Muscle layer of duodenum (tissue), 2 donors: ENCODE measurements around the gene CBX6.

ENCODE experiments used
- H3K27ac ChIP-seq: one replicate; pipeline ENCODE4 v1.7.0; 2013; ENCODE audit warnings: mild to moderate bottlenecking, low read length
- H3K27me3 ChIP-seq: one replicate; pipeline ENCODE4 v1.7.0; 2013; ENCODE audit warnings: low read depth, mild to moderate bottlenecking, control low read depth, low read length
- H3K36me3 ChIP-seq, 2 donors: one replicate each; pipeline ENCODE4 v1.7.0; 2013; ENCODE audit warnings: low read length in 2 of 2, control low read depth in 1 of 2, mild to moderate bottlenecking in 1 of 2; ENCODE audit not compliant: insufficient read depth in 2 of 2, control insufficient read depth in 1 of 2
- H3K4me1 ChIP-seq, 2 donors: one replicate each; pipeline ENCODE4 v1.7.0; 2013; ENCODE audit warnings: low read length in 2 of 2, mild to moderate bottlenecking in 2 of 2, control low read depth in 1 of 2, moderate library complexity in 1 of 2; ENCODE audit not compliant: insufficient read depth in 2 of 2, control insufficient read depth in 1 of 2
- H3K4me3 ChIP-seq, 2 donors: one replicate each; pipeline ENCODE4 v1.7.0; 2013; ENCODE audit warnings: low read length in 2 of 2, low read depth in 1 of 2, mild to moderate bottlenecking in 1 of 2
- H3K9me3 ChIP-seq, 2 donors: one replicate each; pipeline ENCODE4 v1.7.0; 2013; ENCODE audit warnings: low read length in 2 of 2, control low read depth in 1 of 2, mild to moderate bottlenecking in 1 of 2; ENCODE audit not compliant: control insufficient read depth in 1 of 2
- donor health status: healthy.

CBX6 gene

DNA sequence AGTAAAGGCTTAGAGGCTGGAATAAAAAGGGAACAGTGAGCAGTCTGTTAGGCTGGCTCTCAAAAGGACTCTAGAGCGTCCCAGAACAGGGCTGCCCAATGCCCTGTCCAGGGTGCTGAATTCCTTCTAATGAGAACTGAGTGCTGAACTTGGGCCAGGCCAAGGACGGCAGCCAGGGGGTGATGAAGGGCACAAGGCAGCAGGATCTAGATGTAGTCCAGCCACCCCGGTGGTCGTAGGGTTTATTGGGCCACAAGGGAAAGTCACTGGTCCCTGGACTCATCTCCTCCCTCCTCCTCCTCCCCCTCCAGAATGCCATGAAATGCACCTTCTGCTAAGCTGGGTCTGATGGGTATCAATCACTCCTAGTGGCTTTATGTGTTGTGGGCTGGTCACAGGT, 47.4 kb downstream of the CBX6 start:
- H3K4me3 ChIP-seq = no peak overlapping the region
- H3K9me3 ChIP-seq = no peaks in the 10 kb centered on the region
- no peak overlapping the region for H3K27ac ChIP-seq
- H3K27me3 ChIP-seq = no peaks in the 10 kb centered on the region
- H3K36me3 ChIP-seq = no peaks in the 10 kb centered on the region
- no peaks in the 10 kb centered on the region for H3K4me1 ChIP-seq

DNA sequence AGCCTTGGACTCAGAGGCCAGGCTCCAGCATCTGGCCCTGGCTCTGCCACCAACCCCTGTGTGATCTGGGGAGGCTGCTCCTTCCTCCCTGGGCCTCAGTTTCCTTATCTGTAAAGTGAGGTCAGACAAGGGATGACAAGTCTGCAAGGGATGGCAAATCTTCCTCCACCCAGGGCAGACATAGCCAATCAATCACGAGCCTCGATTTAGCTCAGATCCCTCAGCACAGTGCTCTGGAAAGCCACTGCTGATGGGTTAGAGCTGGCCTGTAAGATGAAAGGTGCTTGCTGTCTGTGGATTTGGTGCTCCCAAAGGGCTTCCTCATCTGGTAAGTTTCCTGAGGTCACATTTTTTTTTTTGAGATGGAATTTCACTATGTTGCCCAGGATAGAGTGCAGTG, 48.4 kb downstream of the CBX6 start:
- no peaks in the 10 kb centered on the region for H3K4me1 ChIP-seq
- no peaks in the 10 kb centered on the region for H3K36me3 ChIP-seq
- no peaks in the 10 kb centered on the region for H3K9me3 ChIP-seq

DNA sequence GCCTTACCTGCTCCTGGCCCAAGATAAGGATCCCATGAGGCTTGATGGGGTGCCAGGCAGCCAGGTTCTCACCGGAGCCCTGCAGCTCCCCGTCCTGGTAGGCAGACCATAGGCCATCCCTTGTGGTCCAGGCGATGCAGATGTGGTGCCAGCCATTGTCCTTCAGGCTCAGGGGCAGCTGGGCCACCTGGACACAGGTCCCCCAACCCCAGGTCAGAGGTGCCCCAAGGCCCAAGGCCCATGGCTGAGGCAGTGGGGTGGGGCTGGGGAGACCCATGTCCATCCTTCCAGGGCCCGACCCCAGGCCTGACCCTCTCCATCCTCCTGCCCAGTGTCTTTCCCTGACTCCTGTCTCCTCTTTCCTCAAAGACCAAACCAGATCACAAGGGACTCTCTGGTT, 48.9 kb downstream of the CBX6 start:
- H3K4me1 ChIP-seq = no peaks in the 10 kb centered on the region
- no peak overlapping the region for H3K4me3 ChIP-seq
- no peaks in the 10 kb centered on the region for H3K27me3 ChIP-seq
- H3K27ac ChIP-seq = no peak overlapping the region
- no peaks in the 10 kb centered on the region for H3K9me3 ChIP-seq
- H3K36me3 ChIP-seq = no peaks in the 10 kb centered on the region

More for the DNA sequence above, 48.4 kb downstream of the CBX6 start:
- H3K27ac ChIP-seq = no peak overlapping the region
- no peak overlapping the region for H3K4me3 ChIP-seq
- no peaks in the 10 kb centered on the region for H3K27me3 ChIP-seq

DNA sequence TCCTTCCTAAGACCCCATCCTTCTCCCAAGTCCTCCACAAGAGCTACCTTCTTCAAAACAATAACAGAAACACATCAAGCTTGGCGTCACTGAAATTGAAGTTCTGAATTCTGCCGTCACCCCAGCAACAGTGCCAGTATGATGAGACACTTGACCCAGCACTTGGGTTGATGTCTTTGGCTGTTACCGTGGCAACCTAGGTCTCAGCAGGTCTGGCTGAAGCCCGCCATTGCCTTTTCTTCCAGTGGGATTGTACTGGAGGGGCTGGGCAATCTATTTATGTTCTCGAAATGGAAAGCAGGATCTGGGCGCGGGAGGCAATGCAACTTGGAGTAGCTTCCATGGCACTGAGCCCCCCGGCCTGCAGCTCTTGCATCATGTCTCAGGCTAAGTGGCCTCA, 52.0 kb downstream of the CBX6 start:
- no peak overlapping the region for H3K4me3 ChIP-seq
- no peaks in the 10 kb centered on the region for H3K4me1 ChIP-seq
- H3K27ac ChIP-seq = no peak overlapping the region
- H3K36me3 ChIP-seq = no peaks in the 10 kb centered on the region
- H3K27me3 ChIP-seq = peaks cover 1% of the 10 kb centered on the region
- H3K9me3 ChIP-seq = no peaks in the 10 kb centered on the region

DNA sequence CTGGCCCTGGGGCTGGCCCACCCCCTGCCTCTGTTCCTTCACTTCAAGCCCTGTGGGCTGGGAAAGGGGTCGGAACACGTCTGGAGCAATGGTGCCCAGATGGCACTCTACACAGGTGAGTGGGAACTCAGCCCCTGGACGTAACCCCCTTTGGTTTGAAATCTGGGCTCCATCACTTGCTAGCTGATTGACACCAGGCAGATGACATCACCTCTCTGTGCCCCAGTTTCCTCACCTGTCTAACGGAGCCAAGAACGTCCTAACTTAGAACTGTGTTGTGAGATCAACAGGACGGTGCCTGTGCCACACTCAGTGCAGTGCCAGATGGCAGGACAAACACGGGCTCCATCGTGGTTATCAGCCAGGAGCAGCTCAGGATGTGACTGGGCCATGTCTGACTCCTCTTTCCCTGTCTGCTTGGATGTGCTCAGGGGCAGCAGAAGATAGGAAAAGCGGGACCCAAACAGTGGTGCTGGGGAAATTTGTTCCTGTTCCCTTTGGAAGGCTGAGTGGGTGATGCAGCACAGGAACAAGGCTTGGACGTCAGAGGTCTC, 52.6 kb downstream of the CBX6 start:
- Histone ChIP-seq H3K27me3 (peaks cover 4% of the 10 kb centered on the region), H3K27ac (no peak overlapping the region), H3K4me1 (no peaks in the 10 kb centered on the region), H3K36me3 (no peaks in the 10 kb centered on the region), H3K9me3 (no peaks in the 10 kb centered on the region), H3K4me3 (no peak overlapping the region)

DNA sequence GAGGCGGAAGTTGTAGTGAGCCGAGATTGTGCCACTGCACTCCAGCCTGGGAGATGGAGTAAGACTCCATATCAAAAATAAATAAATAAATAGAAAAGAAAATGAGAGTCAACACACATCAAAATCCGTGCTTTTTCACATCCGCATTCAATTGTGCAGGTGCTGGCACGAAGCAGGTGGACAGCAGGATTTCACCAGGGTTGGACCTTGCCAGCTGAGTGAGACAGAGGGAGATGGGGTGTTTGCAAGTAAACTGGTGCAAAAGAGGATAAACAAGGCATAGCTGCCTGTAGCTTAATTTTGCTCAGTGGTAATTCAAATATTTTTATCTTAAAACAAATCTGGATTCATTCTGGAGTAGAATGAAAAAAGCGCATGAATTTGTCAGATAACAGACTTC, 54.8 kb downstream of the CBX6 start:
- H3K27me3 ChIP-seq = peaks cover 4% of the 10 kb centered on the region
- no peaks in the 10 kb centered on the region for H3K9me3 ChIP-seq
- H3K4me1 ChIP-seq = no peaks in the 10 kb centered on the region
- no peaks in the 10 kb centered on the region for H3K36me3 ChIP-seq
- H3K27ac ChIP-seq = no peak overlapping the region
- no peak overlapping the region for H3K4me3 ChIP-seq

DNA sequence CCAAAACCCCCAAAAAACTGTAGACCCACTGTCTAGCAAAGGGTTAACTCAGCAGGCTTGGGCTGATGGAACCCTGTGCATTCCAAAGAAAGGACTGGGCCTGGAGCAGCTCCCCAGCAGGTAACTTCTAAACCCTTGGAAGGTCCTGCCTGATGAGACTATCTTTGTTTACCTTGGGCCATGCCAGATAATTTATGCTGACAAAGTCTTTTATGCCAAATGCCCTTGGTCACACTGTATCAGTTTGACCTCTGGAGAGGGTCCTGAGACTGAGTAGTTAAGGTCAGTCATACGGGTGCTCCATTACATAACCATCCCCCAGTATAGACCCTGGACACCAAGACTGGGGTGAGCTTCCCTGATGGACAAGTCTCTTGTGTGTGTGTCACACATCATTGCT, 56.2 kb downstream of the CBX6 start:
- Histone ChIP-seq H3K4me3 (no peak overlapping the region), H3K27ac (no peak overlapping the region), H3K4me1 (no peaks in the 10 kb centered on the region), H3K36me3 (no peaks in the 10 kb centered on the region), H3K9me3 (no peaks in the 10 kb centered on the region), H3K27me3 (peaks cover 4% of the 10 kb centered on the region)
